ENCODE data around the gene DCP2. TPM values are rescaled to one million over a fixed set of nuclear protein-coding genes. Genes with fewer than 3 reads are reported as not detected.
A peak's percentile ranks its signal among the peaks of the same experiment; 100 is the strongest.

The DCP2 gene
- total RNA-seq, 5 donors from 2014 or later (not counting 1 experiment from before 2014, with no cell fraction given): 68.6 to 88.5 (median 71.9) TPM

GRCh38 chr5:113039229-113039933, 62.8 kb downstream of the DCP2 start:
- Mint-ChIP-seq H3K36me3 (peaks cover 19% of the 10 kb centered on the region), H3K9me3 (no peaks in the 10 kb centered on the region), H3K27me3 (no peaks in the 10 kb centered on the region), H3K27ac (no peak overlapping the region), H3K4me3 (no peak overlapping the region), H3K4me1 (peaks cover 5 to 12% (median 11%) of the 10 kb centered on the region in 3 donors)
- Histone ChIP-seq H3K27me3 (replicated peaks in 1 of 2; ENCODE audit: control insufficient read depth in 2 of 2, extremely low read depth in 1 of 2, insufficient read depth in 2 of 2, low read length in 1 of 2) (peaks cover 0 to 4% of the 10 kb centered on the region in 2 experiments), H3K4me3 (ENCODE audit: control insufficient read depth in 1 of 2, extremely low read depth in 1 of 2, low read length in 1 of 2) (no peak overlapping the region), H3K4me1 (ENCODE audit: control insufficient read depth in 1 of 2, extremely low read depth in 1 of 2, insufficient read depth in 2 of 2, low read length in 2 of 2) (peaks cover 0 to 8% of the 10 kb centered on the region in 2 experiments), H3K36me3 (ENCODE audit: control insufficient read depth in 2 of 2, extremely low read depth in 1 of 2, insufficient read depth in 1 of 2, low read length in 1 of 2) (no peaks in the 10 kb centered on the region), H3K27ac (ENCODE audit: low read length) (no peak overlapping the region), H3K9me3 (no peaks in the 10 kb centered on the region)
- POLR2A ChIA-PET: no interaction called here
- WGBS (ENCODE audit: insufficient coverage): 93% methylated on average over 13 of the region's 14 CpGs
- DNase-seq (no peak), ATAC-seq (replicated peaks in 1 of 4) (no peak)
- CTCF ChIA-PET: no interaction called here

DNA sequence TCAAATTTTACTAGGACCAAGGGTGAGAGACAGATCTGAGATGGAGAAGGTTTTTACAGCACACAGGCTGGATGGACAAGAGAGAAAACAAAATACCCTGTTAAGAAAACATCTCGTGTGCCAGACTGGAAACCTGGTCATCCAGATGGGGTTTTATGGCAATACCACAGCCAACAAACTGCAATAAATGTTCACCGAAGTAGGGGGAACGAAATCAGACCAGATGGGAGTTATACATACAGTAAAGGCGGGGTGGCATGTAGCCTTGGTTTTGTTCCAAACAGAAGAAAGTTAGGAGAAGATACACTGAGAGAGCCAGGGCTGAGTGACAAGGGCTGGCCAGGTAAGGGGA, 63.3 kb downstream of the DCP2 start:
- Mint-ChIP-seq H3K4me1 (peaks cover 5 to 11% (median 10%) of the 10 kb centered on the region in 3 donors), H3K27ac (no peak overlapping the region), H3K36me3 (peaks cover 20% of the 10 kb centered on the region), H3K9me3 (no peaks in the 10 kb centered on the region), H3K27me3 (no peaks in the 10 kb centered on the region), H3K4me3 (no peak overlapping the region)
- WGBS (ENCODE audit: insufficient coverage): 82% methylated on average over 4 of the region's 4 CpGs
- Histone ChIP-seq H3K27me3 (replicated peaks in 1 of 2; ENCODE audit: control insufficient read depth in 2 of 2, extremely low read depth in 1 of 2, insufficient read depth in 2 of 2, low read length in 1 of 2) (peaks cover 0 to 4% of the 10 kb centered on the region in 2 experiments), H3K4me3 (ENCODE audit: control insufficient read depth in 1 of 2, extremely low read depth in 1 of 2, low read length in 1 of 2) (no peak overlapping the region), H3K4me1 (ENCODE audit: control insufficient read depth in 1 of 2, extremely low read depth in 1 of 2, insufficient read depth in 2 of 2, low read length in 2 of 2) (peaks cover 0 to 8% of the 10 kb centered on the region in 2 experiments), H3K27ac (ENCODE audit: low read length) (no peak overlapping the region), H3K36me3 (ENCODE audit: control insufficient read depth in 2 of 2, extremely low read depth in 1 of 2, insufficient read depth in 1 of 2, low read length in 1 of 2) (no peaks in the 10 kb centered on the region), H3K9me3 (no peaks in the 10 kb centered on the region)
- no peak for DNase-seq
- POLR2A ChIA-PET: no interaction called here
- CTCF ChIA-PET: interaction anchor here in 1 of 2 donors (1.4 kb wide), 1 partner anchor 44 kb away, joined by 3 read pairs; no protein-coding TSS in a partner anchor
- ATAC-seq (replicated peaks in 1 of 4): no peak

- Mint-ChIP-seq H3K36me3 (peaks cover 22% of the 10 kb centered on the region), H3K4me1 (peaks cover 4 to 5% (median 5%) of the 10 kb centered on the region in 3 donors), H3K27me3 (no peaks in the 10 kb centered on the region), H3K9me3 (no peaks in the 10 kb centered on the region), H3K27ac (no peak overlapping the region), H3K4me3 (no peak overlapping the region)
- CTCF ChIA-PET: interaction anchor here in 1 of 2 donors (1.4 kb wide), 1 partner anchor 45 kb away, joined by 3 read pairs; no protein-coding TSS in a partner anchor
- no peak for DNase-seq
- WGBS (ENCODE audit: insufficient coverage): 95% methylated on average over 4 of the region's 6 CpGs
- no peak for ATAC-seq (replicated peaks in 1 of 4)
- Histone ChIP-seq H3K27ac (ENCODE audit: low read length) (no peak overlapping the region), H3K4me1 (ENCODE audit: control insufficient read depth in 1 of 2, extremely low read depth in 1 of 2, insufficient read depth in 2 of 2, low read length in 2 of 2) (peaks cover 0 to 8% of the 10 kb centered on the region in 2 experiments), H3K27me3 (replicated peaks in 1 of 2; ENCODE audit: control insufficient read depth in 2 of 2, extremely low read depth in 1 of 2, insufficient read depth in 2 of 2, low read length in 1 of 2) (peaks cover 0 to 4% of the 10 kb centered on the region in 2 experiments), H3K4me3 (ENCODE audit: control insufficient read depth in 1 of 2, extremely low read depth in 1 of 2, low read length in 1 of 2) (no peak overlapping the region), H3K9me3 (no peaks in the 10 kb centered on the region), H3K36me3 (ENCODE audit: control insufficient read depth in 2 of 2, extremely low read depth in 1 of 2, insufficient read depth in 1 of 2, low read length in 1 of 2) (no peaks in the 10 kb centered on the region)
- POLR2A ChIA-PET: interaction anchor here in 1 of 2 donors (0.5 kb wide), 1 partner anchor 193 kb away, joined by 6 read pairs; no protein-coding TSS in a partner anchor
Observed at GRCh38 chr5:113040672-113041260, 64.2 kb downstream of the DCP2 start.

DNA sequence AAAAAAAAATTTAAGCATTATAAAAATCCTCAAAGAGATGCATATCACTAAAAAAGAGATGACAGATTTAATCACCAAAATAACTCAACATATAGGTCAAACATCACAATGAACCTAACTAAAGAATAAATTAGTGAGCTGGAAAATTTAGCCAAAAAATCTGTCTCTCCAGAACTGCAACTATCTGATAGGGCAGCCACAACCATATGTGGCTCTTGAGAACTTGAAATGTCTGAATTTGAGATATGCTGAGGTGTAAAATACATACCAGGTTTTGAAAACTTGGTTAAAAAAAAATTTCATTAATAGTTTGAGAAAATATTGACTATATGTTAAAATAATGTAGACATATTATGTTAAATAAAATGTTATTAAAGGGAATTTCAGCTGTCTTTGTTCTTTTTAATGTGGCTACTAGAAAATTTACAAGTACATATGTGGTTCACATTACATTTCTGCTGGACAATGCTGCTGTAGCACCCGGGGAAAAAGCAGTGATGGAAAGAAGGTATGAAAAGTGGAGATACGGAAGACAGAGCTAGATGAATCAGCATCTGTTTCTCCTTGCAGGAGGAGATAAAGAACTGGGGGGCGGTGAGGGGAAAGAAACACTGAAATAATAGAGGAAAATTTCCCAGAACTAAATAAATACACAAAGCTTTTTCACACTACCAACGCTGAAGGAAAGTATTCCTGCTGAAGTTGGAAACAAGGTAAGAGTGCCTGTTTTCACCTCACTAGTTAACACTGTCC, 66.1 kb downstream of the DCP2 start:
- H3K36me3 ChIP-seq (ENCODE audit: control insufficient read depth in 2 of 2, extremely low read depth in 1 of 2, insufficient read depth in 1 of 2, low read length in 1 of 2): no peaks in the 10 kb centered on the region
- no peaks in the 10 kb centered on the region for H3K27me3 Mint-ChIP-seq
- no CpG with 5 or more reads among the region's 4 CpGs for WGBS (ENCODE audit: insufficient coverage)
- H3K9me3 Mint-ChIP-seq: no peaks in the 10 kb centered on the region
- H3K4me3 ChIP-seq (ENCODE audit: control insufficient read depth in 1 of 2, extremely low read depth in 1 of 2, low read length in 1 of 2): no peak overlapping the region
- H3K36me3 Mint-ChIP-seq: peaks cover 22% of the 10 kb centered on the region
- H3K27me3 ChIP-seq (replicated peaks in 1 of 2; ENCODE audit: control insufficient read depth in 2 of 2, extremely low read depth in 1 of 2, insufficient read depth in 2 of 2, low read length in 1 of 2): peaks cover 0 to 4% of the 10 kb centered on the region in 2 experiments
- no peak overlapping the region for H3K27ac Mint-ChIP-seq
- no peak overlapping the region for H3K4me3 Mint-ChIP-seq
- POLR2A ChIA-PET: no interaction called here
- H3K9me3 ChIP-seq: no peaks in the 10 kb centered on the region
- no peak overlapping the region for H3K27ac ChIP-seq (ENCODE audit: low read length)
- peaks cover 0 to 8% of the 10 kb centered on the region in 2 experiments for H3K4me1 ChIP-seq (ENCODE audit: control insufficient read depth in 1 of 2, extremely low read depth in 1 of 2, insufficient read depth in 2 of 2, low read length in 2 of 2)
- H3K4me1 Mint-ChIP-seq: peaks cover 4 to 5% (median 5%) of the 10 kb centered on the region in 3 donors
- ATAC-seq (replicated peaks in 1 of 4) (no peak), DNase-seq (no peak)
- CTCF ChIA-PET: interaction anchor here in 1 of 2 donors (0.6 to 1.0 kb wide), 4 partner anchors 44 to 1486 kb away, joined by 3 to 7 read pairs (median 6); no protein-coding TSS in a partner anchor

DNA sequence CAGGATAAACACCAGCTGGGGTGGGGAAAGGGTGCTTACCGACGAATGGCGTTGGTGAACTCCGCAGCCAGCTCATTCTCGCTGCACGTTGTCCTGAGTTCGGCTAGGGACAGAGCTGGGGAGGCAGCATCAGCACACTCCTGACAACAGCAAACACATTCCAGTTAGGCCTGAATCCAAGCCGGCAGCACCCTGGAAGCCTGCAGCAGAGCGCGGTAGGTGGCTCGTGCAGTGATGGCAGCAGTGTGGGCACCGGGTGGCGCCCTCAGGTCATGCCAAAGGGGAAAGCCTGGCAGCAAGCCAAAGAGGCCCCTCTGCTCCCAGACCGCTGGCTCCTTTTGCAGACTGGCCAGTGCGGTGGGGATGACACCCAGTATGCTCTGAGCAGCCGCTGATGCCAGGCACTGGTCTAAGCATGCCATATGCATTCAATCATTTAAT, 66.9 kb downstream of the DCP2 start:
- H3K4me1 Mint-ChIP-seq: peaks cover 4 to 5% (median 5%) of the 10 kb centered on the region in 3 donors
- peaks cover 14% of the 10 kb centered on the region for H3K36me3 Mint-ChIP-seq
- WGBS (ENCODE audit: insufficient coverage): 94% methylated on average over 12 of the region's 16 CpGs
- ChIA-PET POLR2A (no interaction called here), CTCF (no interaction called here)
- no peaks in the 10 kb centered on the region for H3K9me3 Mint-ChIP-seq
- no peak overlapping the region for H3K4me3 Mint-ChIP-seq
- no peak overlapping the region for H3K27ac Mint-ChIP-seq
- H3K27me3 Mint-ChIP-seq: no peaks in the 10 kb centered on the region
- no peak overlapping the region for H3K27ac ChIP-seq (ENCODE audit: low read length)
- DNase-seq (peak in 8 of 35 experiments; percentile 7 to 37 (median 13)), ATAC-seq (replicated peaks in 1 of 4) (peak in 1 of 4 experiments; percentile 35)
- peaks cover 0 to 8% of the 10 kb centered on the region in 2 experiments for H3K4me1 ChIP-seq (ENCODE audit: control insufficient read depth in 1 of 2, extremely low read depth in 1 of 2, insufficient read depth in 2 of 2, low read length in 2 of 2)
- H3K4me3 ChIP-seq (ENCODE audit: control insufficient read depth in 1 of 2, extremely low read depth in 1 of 2, low read length in 1 of 2): no peak overlapping the region
- no peaks in the 10 kb centered on the region for H3K9me3 ChIP-seq
- no peaks in the 10 kb centered on the region for H3K36me3 ChIP-seq (ENCODE audit: control insufficient read depth in 2 of 2, extremely low read depth in 1 of 2, insufficient read depth in 1 of 2, low read length in 1 of 2)
- peaks cover 0 to 3% of the 10 kb centered on the region in 2 experiments for H3K27me3 ChIP-seq (replicated peaks in 1 of 2; ENCODE audit: control insufficient read depth in 2 of 2, extremely low read depth in 1 of 2, insufficient read depth in 2 of 2, low read length in 1 of 2)

DNA sequence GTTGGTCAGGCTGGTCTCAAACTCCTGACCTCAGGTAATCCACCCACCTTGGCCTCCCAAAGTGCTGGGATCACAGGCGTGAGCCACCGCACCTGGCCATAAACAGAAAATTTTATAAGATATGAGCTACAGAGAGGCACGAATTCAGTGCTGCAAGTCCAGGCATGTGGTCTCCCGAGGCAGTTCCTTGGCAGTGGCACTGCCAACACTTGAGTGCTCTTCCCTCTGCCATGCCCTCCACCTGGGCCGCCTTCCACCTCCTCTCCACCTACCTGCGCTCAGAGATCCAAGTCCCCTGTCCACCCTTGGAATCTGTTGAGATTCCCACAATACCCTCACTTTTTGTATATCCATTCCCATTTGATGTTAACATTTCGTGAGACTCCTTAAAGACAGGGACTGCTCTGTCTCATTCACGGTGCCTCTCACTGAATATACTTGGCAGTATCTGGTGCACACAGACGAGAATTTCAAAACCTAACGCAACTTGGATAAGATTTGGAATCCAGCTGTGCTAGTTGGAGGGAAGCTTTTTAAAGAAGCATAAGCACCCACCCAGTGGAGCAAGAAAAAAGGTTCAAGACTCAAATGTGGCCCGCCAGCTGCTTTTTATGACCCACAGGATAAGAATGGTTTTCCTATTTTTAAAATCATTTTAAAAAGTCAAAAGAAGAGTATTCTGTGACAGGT, 68.3 kb downstream of the DCP2 start:
- ChIA-PET CTCF (no interaction called here), POLR2A (no interaction called here)
- whole genome bisulfite sequencing (ENCODE audit: insufficient coverage): 94% methylated on average over 7 of the region's 11 CpGs

More for the DNA sequence above, 68.3 kb downstream of the DCP2 start:
- H3K36me3 Mint-ChIP-seq: peaks cover 7% of the 10 kb centered on the region
- peaks cover 4 to 5% (median 5%) of the 10 kb centered on the region in 3 donors for H3K4me1 Mint-ChIP-seq
- no peak overlapping the region for H3K4me3 ChIP-seq (ENCODE audit: control insufficient read depth in 1 of 2, extremely low read depth in 1 of 2, low read length in 1 of 2)
- H3K9me3 Mint-ChIP-seq: no peaks in the 10 kb centered on the region
- H3K9me3 ChIP-seq: no peaks in the 10 kb centered on the region
- no peak overlapping the region for H3K4me3 Mint-ChIP-seq
- DNase-seq: no peak
- no peaks in the 10 kb centered on the region for H3K27me3 ChIP-seq (replicated peaks in 1 of 2; ENCODE audit: control insufficient read depth in 2 of 2, extremely low read depth in 1 of 2, insufficient read depth in 2 of 2, low read length in 1 of 2)
- no peaks in the 10 kb centered on the region for H3K36me3 ChIP-seq (ENCODE audit: control insufficient read depth in 2 of 2, extremely low read depth in 1 of 2, insufficient read depth in 1 of 2, low read length in 1 of 2)
- H3K4me1 ChIP-seq (ENCODE audit: control insufficient read depth in 1 of 2, extremely low read depth in 1 of 2, insufficient read depth in 2 of 2, low read length in 2 of 2): peaks cover 0 to 8% of the 10 kb centered on the region in 2 experiments
- no peak for ATAC-seq (replicated peaks in 1 of 4)
- H3K27ac Mint-ChIP-seq: no peak overlapping the region
- no peaks in the 10 kb centered on the region for H3K27me3 Mint-ChIP-seq
- no peak overlapping the region for H3K27ac ChIP-seq (ENCODE audit: low read length)
